ENCODE results near the gene GZF1. TPM values are rescaled to one million over a fixed set of nuclear protein-coding genes. Genes with fewer than 3 reads are reported as not detected.

Gene GZF1
- total and polyA plus RNA-seq, 8 donors, result 11.8 to 18.0 (median 13.5) TPM

DNA sequence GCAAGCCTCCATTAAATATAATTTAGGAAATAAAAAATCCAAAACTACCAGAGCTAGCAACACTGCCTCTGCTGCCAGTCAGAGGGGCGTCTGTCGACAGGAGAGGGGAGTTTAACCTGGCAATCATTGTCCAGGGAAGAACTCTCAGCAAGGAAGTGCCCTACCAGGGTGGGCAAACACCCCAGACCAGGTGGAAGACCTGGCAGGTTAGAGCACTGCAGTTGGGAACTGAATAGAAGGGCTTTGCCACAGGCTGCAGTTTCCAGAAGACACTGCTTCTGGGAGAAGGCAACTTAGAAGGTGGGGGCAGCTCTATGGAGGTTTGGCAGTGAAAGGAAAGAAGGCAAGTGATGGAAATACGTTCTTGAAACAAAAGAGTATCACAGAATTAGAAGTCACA lies 47.8 kb downstream of the GZF1 start:
- intact Hi-C loops (cut with DNase I), result loop anchor here in 1 of 2 donors (10.0 kb wide), 1 partner anchor 45 kb away; the partner anchor contains the start of gene GZF1
- peaks cover 0 to 12% of the 10 kb centered on the region in 2 donors for H3K4me1 ChIP-seq
- H3K36me3 ChIP-seq, result no peaks in the 10 kb centered on the region
- ATAC-seq (no peak), DNase-seq (no peak)
- no peaks in the 10 kb centered on the region for H3K9me3 ChIP-seq
- H3K27me3 ChIP-seq, result no peaks in the 10 kb centered on the region
- H3K27ac ChIP-seq, result no peak overlapping the region
- TF ChIP-seq, protein P1, sequence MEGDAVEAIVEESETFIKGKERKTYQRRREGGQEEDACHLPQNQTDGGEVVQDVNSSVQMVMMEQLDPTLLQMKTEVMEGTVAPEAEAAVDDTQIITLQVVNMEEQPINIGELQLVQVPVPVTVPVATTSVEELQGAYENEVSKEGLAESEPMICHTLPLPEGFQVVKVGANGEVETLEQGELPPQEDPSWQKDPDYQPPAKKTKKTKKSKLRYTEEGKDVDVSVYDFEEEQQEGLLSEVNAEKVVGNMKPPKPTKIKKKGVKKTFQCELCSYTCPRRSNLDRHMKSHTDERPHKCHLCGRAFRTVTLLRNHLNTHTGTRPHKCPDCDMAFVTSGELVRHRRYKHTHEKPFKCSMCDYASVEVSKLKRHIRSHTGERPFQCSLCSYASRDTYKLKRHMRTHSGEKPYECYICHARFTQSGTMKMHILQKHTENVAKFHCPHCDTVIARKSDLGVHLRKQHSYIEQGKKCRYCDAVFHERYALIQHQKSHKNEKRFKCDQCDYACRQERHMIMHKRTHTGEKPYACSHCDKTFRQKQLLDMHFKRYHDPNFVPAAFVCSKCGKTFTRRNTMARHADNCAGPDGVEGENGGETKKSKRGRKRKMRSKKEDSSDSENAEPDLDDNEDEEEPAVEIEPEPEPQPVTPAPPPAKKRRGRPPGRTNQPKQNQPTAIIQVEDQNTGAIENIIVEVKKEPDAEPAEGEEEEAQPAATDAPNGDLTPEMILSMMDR (IDR thresholded peaks at IDR 0.05), result no peak
- H3K4me3 ChIP-seq, result no peak overlapping the region

DNA sequence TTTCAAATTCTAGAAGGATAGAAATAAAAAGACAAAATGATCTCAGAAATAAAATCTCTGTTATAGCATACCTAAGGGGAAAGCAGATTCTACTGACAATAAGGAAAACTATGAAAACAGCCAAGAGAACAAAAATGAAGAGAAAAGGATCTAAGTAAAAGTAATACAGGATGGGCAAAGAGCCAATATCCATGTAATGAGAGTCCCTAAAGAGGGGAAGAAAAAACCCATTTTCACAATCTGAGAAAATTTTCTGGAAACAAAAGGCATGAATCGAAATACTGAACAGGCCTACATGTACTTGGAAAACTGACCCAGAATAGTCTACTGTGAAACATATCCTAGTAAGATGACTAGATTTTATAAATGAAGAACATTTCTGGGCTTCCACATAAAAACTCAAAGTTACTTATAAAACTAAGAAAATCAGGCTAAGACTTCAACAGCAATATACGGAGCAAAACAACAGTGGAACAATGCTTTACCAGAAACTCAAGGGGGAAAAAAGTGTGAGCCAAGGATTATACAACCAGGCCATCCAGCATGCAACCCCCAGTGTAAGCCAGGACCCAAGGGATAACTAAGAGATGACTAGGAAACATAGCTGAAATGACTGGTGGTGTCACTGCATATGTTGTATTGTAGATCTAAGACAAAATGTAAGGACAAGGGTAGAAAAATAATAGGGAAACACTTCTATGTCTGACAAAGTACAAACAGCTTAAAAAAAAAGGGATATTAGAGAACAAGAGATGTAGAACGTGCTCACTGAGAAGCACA lies 49.1 kb downstream of the GZF1 start:
- Histone ChIP-seq H3K36me3 (no peaks in the 10 kb centered on the region), H3K4me1 (peaks cover 0 to 17% of the 10 kb centered on the region in 2 donors), H3K27me3 (no peaks in the 10 kb centered on the region), H3K9me3 (no peaks in the 10 kb centered on the region), H3K4me3 (no peak overlapping the region), H3K27ac (no peak overlapping the region)
- no peak for ATAC-seq
- intact Hi-C loops (cut with DNase I), result loop anchor here in 1 of 2 donors (10.0 kb wide), 1 partner anchor 46 kb away; the partner anchor contains the start of gene GZF1
- TF ChIP-seq, protein P1 (IDR thresholded peaks at IDR 0.05), result no peak
- no peak for DNase-seq

DNA sequence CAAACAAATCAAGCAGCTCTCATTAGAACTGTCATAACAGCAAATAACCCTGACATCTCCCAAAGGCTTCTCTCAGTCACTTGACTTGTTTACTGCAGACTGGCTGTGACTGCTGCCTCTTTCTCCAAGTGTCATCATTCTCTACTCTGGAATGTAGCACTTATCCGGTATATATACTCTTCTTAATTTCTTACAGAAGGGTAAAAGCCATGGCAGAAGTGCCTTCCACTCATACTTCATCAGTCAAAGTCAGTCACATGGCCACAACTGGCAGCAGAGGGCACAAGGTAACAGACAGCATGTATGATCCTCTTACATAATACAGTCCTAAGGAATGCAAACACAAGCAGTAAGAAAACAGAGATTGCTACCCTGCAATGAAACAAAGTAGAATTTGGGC lies 50.0 kb downstream of the GZF1 start:
- DNase-seq (no peak), ATAC-seq (peak; percentile 79)
- Histone ChIP-seq H3K27me3 (no peaks in the 10 kb centered on the region), H3K27ac (no peak overlapping the region), H3K4me3 (no peak overlapping the region), H3K4me1 (peaks cover 0 to 20% of the 10 kb centered on the region in 2 donors), H3K9me3 (no peaks in the 10 kb centered on the region), H3K36me3 (no peaks in the 10 kb centered on the region)
- TF ChIP-seq, protein P1 (IDR thresholded peaks at IDR 0.05), result no peak
- intact Hi-C loops (cut with DNase I), result loop anchor here in 1 of 2 donors (10.0 kb wide), 1 partner anchor 47 kb away; the partner anchor contains the start of gene GZF1

DNA sequence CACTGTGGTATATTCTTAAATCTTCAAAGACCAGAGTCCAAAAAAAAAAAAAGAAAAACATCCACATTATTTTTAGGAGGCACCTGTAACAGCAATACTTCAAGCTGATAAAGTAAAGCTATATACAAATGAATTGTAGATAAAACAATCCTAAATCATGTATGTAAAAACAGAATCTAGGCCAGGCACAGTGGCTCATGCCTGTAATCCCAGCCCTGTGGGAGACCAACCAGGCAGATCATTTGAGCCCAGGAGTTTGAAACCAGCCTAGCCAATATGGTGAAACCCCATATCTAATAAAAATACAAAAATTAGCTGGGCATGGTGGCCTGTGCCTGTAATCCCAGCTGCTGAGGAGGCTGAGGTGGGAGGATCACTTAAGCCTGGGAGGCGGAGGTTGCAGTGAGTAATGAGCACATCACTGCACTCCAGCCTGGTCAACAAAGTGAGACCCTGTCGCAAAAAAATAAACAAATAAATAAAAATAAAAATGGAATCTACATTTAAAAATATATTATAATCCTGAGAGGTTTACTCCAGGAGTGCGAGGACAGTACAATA lies 52.0 kb downstream of the GZF1 start:
- Histone ChIP-seq H3K27ac (no peak overlapping the region), H3K27me3 (no peaks in the 10 kb centered on the region), H3K9me3 (no peaks in the 10 kb centered on the region), H3K36me3 (no peaks in the 10 kb centered on the region), H3K4me3 (no peak overlapping the region), H3K4me1 (peaks cover 0 to 38% of the 10 kb centered on the region in 2 donors)
- intact Hi-C loops (cut with DNase I), result loop anchor here in 1 of 2 donors (10.0 kb wide), 1 partner anchor 49 kb away; the partner anchor contains the start of gene GZF1
- TF ChIP-seq, protein P1 (IDR thresholded peaks at IDR 0.05), result no peak
- no peak for ATAC-seq
- DNase-seq, result no peak

DNA sequence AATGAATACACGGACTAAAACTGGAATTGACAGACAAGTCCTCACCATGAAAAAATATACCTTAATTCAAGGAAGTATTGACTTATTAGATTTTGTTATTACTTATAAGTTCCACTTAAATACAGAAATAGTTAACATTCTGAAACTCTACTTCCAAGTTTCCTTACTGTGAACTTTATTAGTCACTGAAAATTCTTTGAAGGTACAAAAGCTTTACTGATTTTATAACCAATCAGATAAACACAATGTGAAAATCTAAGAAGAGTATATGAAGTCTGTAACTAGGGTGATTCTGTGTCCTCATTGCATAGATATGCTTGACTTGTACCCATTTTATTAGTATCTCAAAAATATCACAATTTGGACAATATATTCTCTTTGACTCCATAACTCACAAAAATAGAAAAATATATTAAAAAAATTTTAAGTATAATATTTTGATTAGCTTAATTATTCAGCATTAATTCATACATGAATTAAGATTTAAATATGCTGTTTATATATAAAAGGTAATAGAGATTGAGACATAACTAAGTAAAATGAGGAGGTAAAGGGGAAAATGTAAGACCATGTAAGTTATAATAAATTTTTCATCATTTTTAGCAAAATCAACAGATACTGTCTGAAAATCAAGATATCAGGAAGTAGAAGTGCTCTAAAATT lies 52.7 kb downstream of the GZF1 start:
- no peaks in the 10 kb centered on the region for H3K36me3 ChIP-seq
- no peaks in the 10 kb centered on the region for H3K9me3 ChIP-seq
- intact Hi-C loops (cut with DNase I), result loop anchor here in 1 of 2 donors (10.0 kb wide), 1 partner anchor 50 kb away; the partner anchor contains the start of gene GZF1
- TF ChIP-seq, protein P1 (IDR thresholded peaks at IDR 0.05), result no peak
- no peak overlapping the region for H3K4me3 ChIP-seq
- ATAC-seq (no peak), DNase-seq (no peak)
- no peaks in the 10 kb centered on the region for H3K27me3 ChIP-seq
- H3K27ac ChIP-seq, result no peak overlapping the region
- peaks cover 5 to 45% of the 10 kb centered on the region in 2 donors for H3K4me1 ChIP-seq

Measured in left lung (tissue), 10 donors.